H1 (cell line): ENCODE results near the gene WIPI1.
"Not testable (repeated sequence)": the region's sequence is repeated elsewhere in the genome, so short reads cannot be mapped to it uniquely, and the experiment has no call there.

ENCODE experiments used
- CTCF ChIP-seq, 3 experiments: IDR thresholded peaks; 1 replicate in 2 of 3; 2 replicates in 1 of 3; pipeline versions ENCODE4 v1.5.1 to v1.6.1; 2011; ENCODE audit warnings: low read length in 3 of 3, mild to moderate bottlenecking in 3 of 3, inconsistent platforms in 2 of 3, low read depth in 1 of 3, moderate library complexity in 1 of 3; ENCODE audit not compliant: insufficient read depth in 1 of 3; ENCODE audit errors: control extremely low read depth in 1 of 3
- EZH2 ChIP-seq: fragments of 200-600 bp; sonication (generic); IDR thresholded peaks from 2 replicates; pipeline ENCODE4 v1.7.1; 2012; ENCODE audit warnings: low read depth, mild to moderate bottlenecking, moderate library complexity, low read length, inconsistent platforms; ENCODE audit not compliant: severe bottlenecking
- FOSL1 ChIP-seq: IDR thresholded peaks from 2 replicates; pipeline ENCODE4 v1.6.1; 2011; ENCODE audit warnings: mild to moderate bottlenecking, low read depth, low read length, moderate library complexity; ENCODE audit not compliant: insufficient read depth
- JUND ChIP-seq: IDR thresholded peaks from 2 replicates; pipeline ENCODE4 v1.6.1; 2011; ENCODE audit warnings: mild to moderate bottlenecking, improper control_type of control experiment, low read length
- MAX ChIP-seq: IDR thresholded peaks from 2 replicates; pipeline ENCODE4 v1.6.1; 2012; ENCODE audit warnings: inconsistent platforms
- POLR2A ChIP-seq, 2 experiments: IDR thresholded peaks; 1 replicate in 1 of 2; 2 replicates in 1 of 2; pipeline ENCODE4 v1.6.1; 2011; ENCODE audit warnings: low read depth in 2 of 2, low read length in 2 of 2, mild to moderate bottlenecking in 2 of 2; ENCODE audit errors: control extremely low read depth in 1 of 2
- POLR2AphosphoS5 ChIP-seq: IDR thresholded peaks from 2 replicates; pipeline ENCODE4 v1.6.1; 2011; ENCODE audit warnings: low read depth, low read length
- SAP30 ChIP-seq: fragments of 300-600 bp; sonication (generic); IDR thresholded peaks from 2 replicates; pipeline ENCODE4 v1.7.1; 2012; ENCODE audit warnings: low read length, moderate library complexity, mild to moderate bottlenecking, inconsistent platforms; ENCODE audit not compliant: insufficient read depth, insufficient replicate concordance
- SP1 ChIP-seq: IDR thresholded peaks from 2 replicates; pipeline ENCODE4 v1.6.1; 2011; ENCODE audit warnings: low read depth, low read length
- SUZ12 ChIP-seq: fragments of 200-600 bp; sonication (generic); IDR thresholded peaks from 2 replicates; pipeline ENCODE4 v1.6.1; 2012; ENCODE audit warnings: mild to moderate bottlenecking, inconsistent platforms, low read length, moderate library complexity, mixed read lengths
- TAF1 ChIP-seq: IDR thresholded peaks from 2 replicates; pipeline ENCODE4 v1.6.1; 2011; ENCODE audit warnings: mild to moderate bottlenecking, low read depth, low read length
- TAF7 ChIP-seq: optimal IDR thresholded peaks from 2 replicates; pipeline ENCODE3; 2011; ENCODE audit warnings: low read depth, mild to moderate bottlenecking, inconsistent platforms, low read length, moderate library complexity, borderline replicate concordance
- TEAD4 ChIP-seq: IDR thresholded peaks from 2 replicates; pipeline ENCODE4 v1.6.1; 2012; ENCODE audit warnings: low read depth, low read length, inconsistent platforms, mixed read lengths
- USF2 ChIP-seq: IDR thresholded peaks from 2 replicates; pipeline ENCODE4 v1.6.1; 2011; ENCODE audit warnings: low read length, improper control_type of control experiment

DNA sequence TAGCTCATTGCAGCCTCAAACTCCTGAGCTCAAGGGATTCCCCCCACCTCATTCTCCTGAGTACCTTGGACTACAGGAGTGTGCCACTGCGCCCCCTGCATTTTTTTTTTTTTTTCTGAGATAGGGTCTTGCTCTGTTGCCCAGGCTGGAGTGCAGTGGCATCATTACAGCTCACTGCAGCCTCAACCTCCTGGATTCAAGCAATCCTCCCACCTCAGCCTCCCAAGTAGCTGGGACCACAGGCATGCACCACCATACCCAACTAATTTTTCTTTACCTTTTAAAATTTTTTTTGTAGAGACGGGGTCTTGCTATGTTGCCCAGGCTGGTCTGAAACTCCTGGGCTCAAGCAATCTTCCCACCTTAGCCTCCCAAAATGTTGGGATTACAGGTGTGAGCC lies 81.1 kb downstream of the WIPI1 start:
- not testable (repeated sequence) for TF ChIP-seq TAF1; FOSL1; SUZ12; EZH2; TAF7; USF2; POLR2AphosphoS5; CTCF (IDR thresholded peaks at IDR 0.05; ENCODE audit: control extremely low read depth in 1 of 3, insufficient read depth in 1 of 3, low read depth in 1 of 3, low read length in 3 of 3); JUND; SAP30; POLR2A (IDR thresholded peaks at IDR 0.05; ENCODE audit: control extremely low read depth in 1 of 2, low read depth in 2 of 2, low read length in 2 of 2); MAX; TEAD4; SP1
